ENCODE measurements around the gene ITM2B. TPM values are rescaled to one million over a fixed set of nuclear protein-coding genes. Genes with fewer than 3 reads are reported as not detected.

Gene ITM2B
- total RNA-seq, 2 donors from 2014 or later: 233 to 254 TPM

DNA sequence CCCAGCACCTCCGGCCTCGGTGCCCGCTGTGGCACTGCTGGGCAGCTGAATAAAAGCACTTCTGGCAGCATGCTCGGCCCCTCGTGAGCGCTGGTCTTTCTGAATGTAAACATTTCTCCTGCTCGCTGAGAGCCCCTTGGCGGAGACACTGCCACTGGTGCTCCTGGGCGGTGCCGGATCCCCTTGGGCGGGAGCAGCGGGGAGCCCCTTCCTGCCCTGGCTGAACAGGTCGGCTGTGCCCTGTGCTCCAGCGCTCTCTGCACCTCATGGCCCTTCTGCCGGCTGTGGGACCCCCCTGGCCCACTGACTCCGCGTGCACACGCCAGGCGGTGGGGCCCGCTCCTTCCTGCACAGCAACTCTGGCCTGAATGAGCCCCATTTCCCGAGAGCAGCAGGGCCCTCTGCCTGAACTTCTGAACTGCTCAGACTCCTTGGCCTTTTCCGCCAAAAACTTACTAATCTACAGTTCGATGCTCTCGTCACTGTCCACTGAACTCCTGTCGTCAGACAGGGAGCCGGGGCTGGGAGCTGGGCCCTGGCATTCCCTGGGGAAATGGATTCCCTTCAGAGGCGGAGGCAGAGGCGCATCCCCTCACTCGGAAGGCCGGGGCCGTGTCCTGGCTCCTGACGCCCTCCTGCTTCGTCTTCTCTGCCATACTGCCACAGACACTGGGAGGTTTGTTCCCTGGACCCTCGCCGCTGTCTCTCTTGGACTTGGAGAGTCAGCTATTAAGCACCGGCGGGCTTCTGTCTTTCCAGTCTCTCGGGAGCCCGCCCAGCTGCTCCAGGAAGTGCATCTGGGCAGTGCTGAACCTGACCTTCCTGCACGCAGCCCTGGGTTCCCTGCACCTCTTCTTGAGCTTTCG lies 84.7 kb downstream of the ITM2B start:
- Histone ChIP-seq H3K4me3 (no peak overlapping the region), H3K27me3 (no peaks in the 10 kb centered on the region), H3K27ac (peak overlapping the region in 1 of 4 donors; percentile 30), H3K36me3 (replicated peaks in 1 of 2; ENCODE audit: insufficient read depth in 1 of 2, low read depth in 2 of 2) (peaks cover 0 to 1% of the 10 kb centered on the region in 2 donors), H3K4me1 (no peaks in the 10 kb centered on the region), H3K9me3 (peaks cover 0 to 10% (median 0%) of the 10 kb centered on the region in 3 donors)
- DNase-seq (peak in 3 of 4 donors; percentile 11 to 15 (median 15)), ATAC-seq (peak; percentile 31)
- TF ChIP-seq, protein P1, sequence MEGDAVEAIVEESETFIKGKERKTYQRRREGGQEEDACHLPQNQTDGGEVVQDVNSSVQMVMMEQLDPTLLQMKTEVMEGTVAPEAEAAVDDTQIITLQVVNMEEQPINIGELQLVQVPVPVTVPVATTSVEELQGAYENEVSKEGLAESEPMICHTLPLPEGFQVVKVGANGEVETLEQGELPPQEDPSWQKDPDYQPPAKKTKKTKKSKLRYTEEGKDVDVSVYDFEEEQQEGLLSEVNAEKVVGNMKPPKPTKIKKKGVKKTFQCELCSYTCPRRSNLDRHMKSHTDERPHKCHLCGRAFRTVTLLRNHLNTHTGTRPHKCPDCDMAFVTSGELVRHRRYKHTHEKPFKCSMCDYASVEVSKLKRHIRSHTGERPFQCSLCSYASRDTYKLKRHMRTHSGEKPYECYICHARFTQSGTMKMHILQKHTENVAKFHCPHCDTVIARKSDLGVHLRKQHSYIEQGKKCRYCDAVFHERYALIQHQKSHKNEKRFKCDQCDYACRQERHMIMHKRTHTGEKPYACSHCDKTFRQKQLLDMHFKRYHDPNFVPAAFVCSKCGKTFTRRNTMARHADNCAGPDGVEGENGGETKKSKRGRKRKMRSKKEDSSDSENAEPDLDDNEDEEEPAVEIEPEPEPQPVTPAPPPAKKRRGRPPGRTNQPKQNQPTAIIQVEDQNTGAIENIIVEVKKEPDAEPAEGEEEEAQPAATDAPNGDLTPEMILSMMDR (IDR thresholded peaks at IDR 0.05): no peak
- no peak for TF ChIP-seq POLR2A (IDR thresholded peaks at IDR 0.05)
- intact Hi-C loops (cut with DNase I): no loop called here
- 70 to 83% methylated on average over 28 to 31 of the region's 41 CpGs for WGBS, 2 donors

DNA sequence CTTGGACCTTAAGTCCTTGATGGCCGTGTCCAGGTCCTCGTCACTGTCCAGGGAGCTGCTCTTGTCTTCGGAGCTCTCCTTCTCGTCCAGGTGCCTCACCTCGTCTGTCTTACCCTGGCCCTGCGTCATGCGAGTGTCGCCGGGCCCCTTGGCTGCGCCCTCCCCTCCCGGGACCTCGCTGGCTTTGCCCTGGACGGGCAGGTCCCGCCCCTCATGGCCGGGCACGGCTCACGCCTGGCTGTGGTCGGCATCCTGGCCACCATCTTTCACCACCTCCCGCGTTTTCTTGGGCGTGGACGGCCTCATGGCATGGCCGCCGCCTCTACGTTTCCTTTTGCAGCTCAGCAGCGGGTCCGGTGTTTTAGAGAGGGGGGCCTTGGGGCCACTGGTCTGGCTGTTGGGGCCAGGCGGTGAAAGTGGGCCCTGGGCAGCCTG lies 85.4 kb downstream of the ITM2B start:
- 51 to 78% methylated on average over 26 to 28 of the region's 28 CpGs for WGBS, 2 donors
- ATAC-seq (no peak), DNase-seq (peak in 1 of 4 donors; percentile 12)
- Histone ChIP-seq H3K4me3 (no peak overlapping the region), H3K9me3 (peaks cover 0 to 10% (median 0%) of the 10 kb centered on the region in 3 donors), H3K4me1 (no peaks in the 10 kb centered on the region), H3K27ac (peak overlapping the region in 1 of 4 donors; percentile 30), H3K36me3 (replicated peaks in 1 of 2; ENCODE audit: insufficient read depth in 1 of 2, low read depth in 2 of 2) (no peaks in the 10 kb centered on the region), H3K27me3 (no peaks in the 10 kb centered on the region)
- intact Hi-C loops (cut with DNase I): no loop called here
- TF ChIP-seq POLR2A (IDR thresholded peaks at IDR 0.05): no peak
- TF ChIP-seq, protein P1 (IDR thresholded peaks at IDR 0.05): no peak

DNA sequence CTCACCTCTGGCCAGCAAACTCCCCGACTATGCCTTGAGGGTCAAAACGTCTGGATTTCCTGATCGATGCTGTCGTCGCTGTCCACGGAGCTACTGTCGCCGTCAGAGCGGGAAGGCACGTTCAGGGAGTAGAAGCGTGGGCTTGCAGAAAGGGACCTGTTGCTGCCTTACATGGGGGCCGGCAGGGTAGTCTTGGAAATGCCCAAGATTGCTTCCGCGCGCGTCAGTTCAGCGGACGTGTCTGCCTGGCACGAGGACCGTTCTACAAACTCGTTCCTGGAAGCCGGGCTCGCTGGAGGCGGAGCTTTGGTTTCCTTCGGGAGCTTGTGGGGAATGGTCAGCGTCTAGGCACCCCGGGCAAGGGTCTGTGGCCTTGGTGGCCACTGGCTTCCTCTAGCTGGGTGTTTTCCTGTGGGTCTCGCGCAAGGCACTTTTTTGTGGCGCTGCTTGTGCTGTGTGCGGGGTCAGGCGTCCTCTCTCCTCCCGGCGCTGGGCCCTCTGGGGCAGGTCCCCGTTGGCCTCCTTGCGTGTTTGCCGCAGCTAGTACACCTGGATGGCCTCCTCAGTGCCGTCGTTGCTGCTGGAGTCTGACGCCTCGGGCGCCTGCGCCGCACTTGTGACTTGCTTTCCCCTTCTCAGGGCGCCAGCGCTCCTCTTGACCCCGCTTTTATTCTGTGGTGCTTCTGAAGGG lies 86.0 kb downstream of the ITM2B start:
- no peaks in the 10 kb centered on the region for H3K27me3 ChIP-seq
- H3K9me3 ChIP-seq: peaks cover 0 to 10% (median 0%) of the 10 kb centered on the region in 3 donors
- TF ChIP-seq, protein P1 (IDR thresholded peaks at IDR 0.05): no peak
- TF ChIP-seq POLR2A (IDR thresholded peaks at IDR 0.05): no peak
- H3K4me1 ChIP-seq: no peaks in the 10 kb centered on the region
- ATAC-seq: no peak
- H3K4me3 ChIP-seq: no peak overlapping the region
- intact Hi-C loops (cut with DNase I): no loop called here
- WGBS, 2 donors: 48 to 72% methylated on average over 37 to 46 of the region's 47 CpGs
- DNase-seq: peak; percentile 25 to 41 (median 31)
- no peaks in the 10 kb centered on the region for H3K36me3 ChIP-seq (replicated peaks in 1 of 2; ENCODE audit: insufficient read depth in 1 of 2, low read depth in 2 of 2)
- peak overlapping the region in 1 of 4 donors; percentile 30 for H3K27ac ChIP-seq

Other genes starting within 250 kb of the ITM2B start
- 10 to 100 TPM; 16.1 to 19.8 TPM for gene SUCLA2, start 231.9 kb upstream of the ITM2B start, total RNA-seq
- gene NUDT15, start 195.5 kb upstream of the ITM2B start, total RNA-seq: 1 to 10 TPM; 4.2 to 4.9 TPM
- 10 to 100 TPM; 14.0 to 16.8 TPM for gene MED4, start 138.1 kb upstream of the ITM2B start, total RNA-seq
- gene RB1, start 70.5 kb downstream of the ITM2B start, total RNA-seq: 10 to 100 TPM; 20.5 to 28.0 TPM
- 10 to 100 TPM in 1 of 2 donors, 1 to 10 TPM in 1; 6.3 to 11.7 TPM for gene LPAR6, start 179.9 kb downstream of the ITM2B start, total RNA-seq